H9 (cell line): ENCODE data around the gene SLC2A14. TPM values are rescaled to one million over a fixed set of nuclear protein-coding genes. Genes with fewer than 3 reads are reported as not detected.

Experiments
- DNase-seq: peaks from one replicate; pipeline ENCODE4 v3.0.0-alpha.2; 2017
- H2AFZ ChIP-seq: one replicate; pipeline ENCODE4 v1.6.1; 2013; ENCODE audit warnings: mild to moderate bottlenecking, low read length, control low read depth, moderate library complexity
- H2AK5ac ChIP-seq: 2 replicates; pipeline ENCODE4 v1.6.1; 2013; ENCODE audit warnings: low read length, control low read depth, mixed read lengths; ENCODE audit not compliant: insufficient read length
- H2BK120ac ChIP-seq: one replicate; pipeline ENCODE4 v1.6.1; 2013; ENCODE audit warnings: low read depth, mild to moderate bottlenecking, low read length, control low read depth, inconsistent platforms; ENCODE audit not compliant: poor library complexity, severe bottlenecking
- H2BK12ac ChIP-seq: 2 replicates; pipeline ENCODE4 v1.6.1; 2013; ENCODE audit warnings: low read length, control low read depth, mixed read lengths, low read depth; ENCODE audit not compliant: insufficient read length
- H2BK15ac ChIP-seq: 2 replicates; pipeline ENCODE4 v1.6.1; 2013; ENCODE audit warnings: low read depth, low read length, control low read depth
- H2BK20ac ChIP-seq: one replicate; pipeline ENCODE4 v1.6.1; 2013; ENCODE audit warnings: low read depth, mild to moderate bottlenecking, low read length, control low read depth, inconsistent platforms; ENCODE audit not compliant: poor library complexity, severe bottlenecking
- H2BK5ac ChIP-seq: 2 replicates; pipeline ENCODE4 v1.6.1; 2013; ENCODE audit warnings: low read length, control low read depth, mixed read lengths; ENCODE audit not compliant: insufficient read length
- H3K14ac ChIP-seq: 2 replicates; pipeline ENCODE4 v1.6.1; 2013; ENCODE audit warnings: low read length, control low read depth; ENCODE audit not compliant: insufficient read depth
- H3K18ac ChIP-seq: 2 replicates; pipeline ENCODE4 v1.6.1; 2013; ENCODE audit warnings: low read depth, mild to moderate bottlenecking, mixed read lengths, low read length, control low read depth; ENCODE audit not compliant: insufficient read length
- H3K23ac ChIP-seq: 2 replicates; pipeline ENCODE4 v1.6.1; 2013; ENCODE audit warnings: low read length, control low read depth, mixed read lengths, low read depth; ENCODE audit not compliant: insufficient read length
- H3K23me2 ChIP-seq: 2 replicates; pipeline ENCODE4 v1.6.1; 2013; ENCODE audit warnings: low read depth, mild to moderate bottlenecking, mixed read lengths, low read length, control low read depth; ENCODE audit not compliant: insufficient read length, poor library complexity, severe bottlenecking
- H3K27ac ChIP-seq: 2 replicates; pipeline ENCODE4 v1.5.1; 2013; ENCODE audit warnings: low read length, control low read depth, mixed read lengths, low read depth; ENCODE audit not compliant: insufficient read length
- H3K27me3 ChIP-seq: 2 replicates; pipeline ENCODE4 v1.6.1; 2013; ENCODE audit warnings: low read length, control low read depth, inconsistent platforms; ENCODE audit not compliant: insufficient read depth
- H3K4ac ChIP-seq: 2 replicates; pipeline ENCODE4 v1.6.1; 2013; ENCODE audit warnings: low read depth, mild to moderate bottlenecking, control low read depth, inconsistent platforms, low read length, moderate library complexity
- H3K4me1 ChIP-seq: 2 replicates; pipeline ENCODE4 v1.6.1; 2013; ENCODE audit warnings: low read length, control low read depth, inconsistent platforms; ENCODE audit not compliant: insufficient read depth
- H3K4me2 ChIP-seq: 2 replicates; pipeline ENCODE4 v1.6.1; 2013; ENCODE audit warnings: low read length, control low read depth, mixed read lengths; ENCODE audit not compliant: insufficient read length, insufficient read depth
- H3K56ac ChIP-seq: 2 replicates; pipeline ENCODE4 v1.6.1; 2013; ENCODE audit warnings: low read depth, mild to moderate bottlenecking, mixed read lengths, low read length, control low read depth; ENCODE audit not compliant: insufficient read length
- H3K79me1 ChIP-seq: 2 replicates; pipeline ENCODE4 v1.6.1; 2013; ENCODE audit warnings: low read depth, mild to moderate bottlenecking, moderate library complexity, low read length, control low read depth, inconsistent platforms; ENCODE audit not compliant: insufficient read depth, poor library complexity, severe bottlenecking
- H3K79me2 ChIP-seq: 2 replicates; pipeline ENCODE4 v1.6.1; 2013; ENCODE audit warnings: low read length, control low read depth, inconsistent platforms; ENCODE audit not compliant: insufficient read depth
- H3K9ac ChIP-seq: 2 replicates; pipeline ENCODE4 v1.6.1; 2013; ENCODE audit warnings: low read length, control low read depth, mixed read lengths; ENCODE audit not compliant: insufficient read length; ENCODE audit errors: extremely low read depth
- H3K9me3 ChIP-seq: one replicate; pipeline ENCODE4 v1.6.1; 2013; ENCODE audit warnings: low read depth, low read length, inconsistent platforms; ENCODE audit not compliant: control insufficient read depth
- H3T11ph ChIP-seq: one replicate; pipeline ENCODE4 v1.6.1; 2013; ENCODE audit warnings: mild to moderate bottlenecking, low read length, control low read depth, inconsistent platforms
- H4K20me1 ChIP-seq: one replicate; pipeline ENCODE4 v1.6.1; 2013; ENCODE audit not compliant: control insufficient read depth, insufficient read length, insufficient read depth
- H4K5ac ChIP-seq: 2 replicates; pipeline ENCODE4 v1.6.1; 2013; ENCODE audit warnings: low read depth, mild to moderate bottlenecking, mixed read lengths, low read length, control low read depth; ENCODE audit not compliant: insufficient read length
- H4K8ac ChIP-seq: replicated peaks from 2 replicates; pipeline ENCODE4 v1.6.1; 2013; ENCODE audit warnings: low read length, control low read depth, mixed read lengths, low read depth; ENCODE audit not compliant: insufficient read length
- H4K91ac ChIP-seq: 2 replicates; pipeline ENCODE4 v1.6.1; 2013; ENCODE audit warnings: low read depth, mild to moderate bottlenecking, moderate library complexity, mixed read lengths, low read length, control low read depth; ENCODE audit not compliant: insufficient read length
- H3K27ac Mint-ChIP-seq, 3 experiments: 2 replicates in 2 of 3; 3 replicates in 1 of 3; pipeline ENCODE4 v1.8.0; 2020 to 2021; ENCODE audit warnings: mixed read lengths in 3 of 3, mild to moderate bottlenecking in 1 of 3, moderate library complexity in 1 of 3
- H3K27me3 Mint-ChIP-seq: 2 replicates; pipeline ENCODE4 v1.8.0; 2021; ENCODE audit warnings: low read depth, mild to moderate bottlenecking, moderate library complexity, mixed read lengths
- H3K36me3 Mint-ChIP-seq, 3 experiments: 2 replicates in 2 of 3; 3 replicates in 1 of 3; pipeline ENCODE4 v1.8.0; 2020 to 2021; ENCODE audit warnings: low read depth in 3 of 3, mixed read lengths in 3 of 3; ENCODE audit not compliant: insufficient read depth in 1 of 3
- H3K4me1 Mint-ChIP-seq, 2 experiments: 2 replicates each; pipeline ENCODE4 v1.8.0; 2020; ENCODE audit warnings: mixed read lengths in 2 of 2
- H3K4me3 Mint-ChIP-seq, 2 experiments: 2 replicates in 1 of 2; 3 replicates in 1 of 2; pipeline ENCODE4 v1.8.0; 2020 to 2021; ENCODE audit warnings: mild to moderate bottlenecking in 2 of 2, mixed read lengths in 2 of 2, moderate library complexity in 1 of 2
- H3K9me3 Mint-ChIP-seq, 2 experiments: 2 replicates in 1 of 2; 3 replicates in 1 of 2; pipeline ENCODE4 v1.8.0; 2020; ENCODE audit warnings: mild to moderate bottlenecking in 2 of 2, mixed read lengths in 2 of 2, moderate library complexity in 1 of 2
- CTCF ChIP-seq: fragments of 200-600 bp; sonication (generic); conservative IDR thresholded peaks from 3 replicates; pipeline ENCODE4 v1.8.0; 2021; ENCODE audit warnings: antibody characterized with exemption, mild to moderate bottlenecking
- WGBS: extraction: QIAGEN DNeasy Blood & Tissue Kit; methylation state at CpG from one replicate; pipeline ENCODE4 v1.1.7; 2013; ENCODE audit warnings: missing lambda C conversion rate, low lambda C conversion rate, mixed read lengths; ENCODE audit not compliant: insufficient read length; ENCODE audit errors: extremely low coverage; 5-methylcytosine and 5-hydroxymethylcytosine counted together
- total RNA-seq: library from RNA; stranded (reverse); gene quantifications from 2 replicates; pipeline ENCODE4 v1.2.1, GENCODE V29; 2021

The SLC2A14 gene
- total RNA-seq, 1 experiment from 2014 or later = 19.1 TPM

GRCh38 chr12:7835116-7835515 is 37.6 kb downstream of the SLC2A14 start:
- no peak overlapping the region for H3K4ac ChIP-seq
- H3K14ac ChIP-seq = no peak overlapping the region
- no peak overlapping the region for H3K4me2 ChIP-seq
- no peak overlapping the region for H3K18ac ChIP-seq
- H2AFZ ChIP-seq = no peak overlapping the region
- no peak overlapping the region for H4K8ac ChIP-seq
- H3K27me3 Mint-ChIP-seq = no peaks in the 10 kb centered on the region
- TF ChIP-seq CTCF = no peak
- H2BK120ac ChIP-seq = no peak overlapping the region
- H3K23ac ChIP-seq = no peak overlapping the region
- no peak overlapping the region for H2BK15ac ChIP-seq
- H3K27ac Mint-ChIP-seq = peak overlapping the region in 2 of 3 experiments; percentile 73 to 86; a peak in 3 of 7 replicates
- no CpG with 5 or more reads among the region's 9 CpGs for WGBS
- no peak overlapping the region for H2BK20ac ChIP-seq
- no peaks in the 10 kb centered on the region for H3K79me1 ChIP-seq
- H4K91ac ChIP-seq = no peak overlapping the region
- no peak overlapping the region for H2AK5ac ChIP-seq
- no peak overlapping the region for H3K9ac ChIP-seq
- no peak overlapping the region for H3T11ph ChIP-seq
- no peak overlapping the region for H2BK12ac ChIP-seq
- H3K36me3 Mint-ChIP-seq = no peaks in the 10 kb centered on the region
- H2BK5ac ChIP-seq = no peak overlapping the region
- no peaks in the 10 kb centered on the region for H3K9me3 ChIP-seq
- H4K20me1 ChIP-seq = no peaks in the 10 kb centered on the region
- H3K4me1 Mint-ChIP-seq = peaks cover 21 to 22% of the 10 kb centered on the region in 2 experiments
- H3K23me2 ChIP-seq = no peaks in the 10 kb centered on the region
- H3K56ac ChIP-seq = no peak overlapping the region
- H4K5ac ChIP-seq = no peak overlapping the region
- H3K4me3 Mint-ChIP-seq = no peak overlapping the region
- no peaks in the 10 kb centered on the region for H3K4me1 ChIP-seq
- no peaks in the 10 kb centered on the region for H3K9me3 Mint-ChIP-seq
- no peaks in the 10 kb centered on the region for H3K27me3 ChIP-seq
- no peaks in the 10 kb centered on the region for H3K79me2 ChIP-seq
- H3K27ac ChIP-seq = no peak overlapping the region
- DNase-seq = no peak
